Ishikawa (cell line): ENCODE data around the gene OOSP2.

Experiments
- EGR1 ChIP-seq: IDR thresholded peaks from 2 replicates; pipeline ENCODE4 v1.6.1; 2012
- RAD21 ChIP-seq: IDR thresholded peaks from 2 replicates; pipeline ENCODE4 v1.6.1; 2012; ENCODE audit warnings: low read depth
- TCF12 ChIP-seq: IDR thresholded peaks from 2 replicates; pipeline ENCODE4 v1.6.1; 2012; ENCODE audit warnings: low read depth
- TF ChIP-seq, protein P1 (sequence below): IDR thresholded peaks from 2 replicates; pipeline ENCODE4 v1.6.1; 2012; ENCODE audit warnings: low read depth, mild to moderate bottlenecking

DNA sequence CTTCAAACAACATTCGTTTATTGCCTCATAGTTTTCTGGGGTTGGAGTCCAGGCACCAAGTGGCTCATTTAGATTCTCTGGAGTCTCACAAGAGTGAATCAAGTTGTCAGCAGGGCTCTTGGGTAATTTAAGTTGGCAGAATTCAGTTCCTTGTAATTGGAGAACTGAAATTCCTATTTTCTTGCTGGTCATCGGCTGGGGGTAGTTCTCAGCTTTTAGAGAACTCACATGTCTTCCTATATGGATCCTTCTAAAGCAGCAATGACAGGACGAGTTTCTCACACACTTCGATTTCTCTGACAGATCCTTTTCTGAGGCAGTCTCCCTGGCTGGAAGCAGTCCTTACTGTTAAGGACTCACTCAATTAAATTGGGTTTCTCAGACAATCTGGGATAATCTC is 40.5 kb upstream of the OOSP2 start:
- TF ChIP-seq TCF12 (no peak), RAD21 (no peak), EGR1 (no peak)
- TF ChIP-seq, protein P1, sequence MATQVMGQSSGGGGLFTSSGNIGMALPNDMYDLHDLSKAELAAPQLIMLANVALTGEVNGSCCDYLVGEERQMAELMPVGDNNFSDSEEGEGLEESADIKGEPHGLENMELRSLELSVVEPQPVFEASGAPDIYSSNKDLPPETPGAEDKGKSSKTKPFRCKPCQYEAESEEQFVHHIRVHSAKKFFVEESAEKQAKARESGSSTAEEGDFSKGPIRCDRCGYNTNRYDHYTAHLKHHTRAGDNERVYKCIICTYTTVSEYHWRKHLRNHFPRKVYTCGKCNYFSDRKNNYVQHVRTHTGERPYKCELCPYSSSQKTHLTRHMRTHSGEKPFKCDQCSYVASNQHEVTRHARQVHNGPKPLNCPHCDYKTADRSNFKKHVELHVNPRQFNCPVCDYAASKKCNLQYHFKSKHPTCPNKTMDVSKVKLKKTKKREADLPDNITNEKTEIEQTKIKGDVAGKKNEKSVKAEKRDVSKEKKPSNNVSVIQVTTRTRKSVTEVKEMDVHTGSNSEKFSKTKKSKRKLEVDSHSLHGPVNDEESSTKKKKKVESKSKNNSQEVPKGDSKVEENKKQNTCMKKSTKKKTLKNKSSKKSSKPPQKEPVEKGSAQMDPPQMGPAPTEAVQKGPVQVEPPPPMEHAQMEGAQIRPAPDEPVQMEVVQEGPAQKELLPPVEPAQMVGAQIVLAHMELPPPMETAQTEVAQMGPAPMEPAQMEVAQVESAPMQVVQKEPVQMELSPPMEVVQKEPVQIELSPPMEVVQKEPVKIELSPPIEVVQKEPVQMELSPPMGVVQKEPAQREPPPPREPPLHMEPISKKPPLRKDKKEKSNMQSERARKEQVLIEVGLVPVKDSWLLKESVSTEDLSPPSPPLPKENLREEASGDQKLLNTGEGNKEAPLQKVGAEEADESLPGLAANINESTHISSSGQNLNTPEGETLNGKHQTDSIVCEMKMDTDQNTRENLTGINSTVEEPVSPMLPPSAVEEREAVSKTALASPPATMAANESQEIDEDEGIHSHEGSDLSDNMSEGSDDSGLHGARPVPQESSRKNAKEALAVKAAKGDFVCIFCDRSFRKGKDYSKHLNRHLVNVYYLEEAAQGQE = no peak
